COLO668 (cell line): ENCODE results near the gene CX3CR1.
A peak's percentile ranks its signal among the peaks of the same experiment; 100 is the strongest.

Experiments
- DNase-seq: peaks from one replicate; lab custom pipeline; 2025; ENCODE audit not compliant: unreplicated experiment; lab: John Stamatoyannopoulos, UW

Gene CX3CR1

GRCh38 chr3:39292961-39293360, 13.1 kb upstream of the CX3CR1 start:
- DNase-seq = no peak

- peak; percentile 34 for DNase-seq
These were observed 12.1 kb upstream of the CX3CR1 start for GRCh38 chr3:39291903-39292329.

GRCh38 chr3:39290255-39290654, 10.4 kb upstream of the CX3CR1 start:
- DNase-seq = no peak

- DNase-seq = no peak
These were observed 9.3 kb upstream of the CX3CR1 start for GRCh38 chr3:39289107-39289506.

- DNase-seq = peak; percentile 72
These were observed 8.5 kb upstream of the CX3CR1 start for GRCh38 chr3:39288300-39288808.

- peak; percentile 26 for DNase-seq
These were observed 7.7 kb upstream of the CX3CR1 start for GRCh38 chr3:39287216-39288164.

GRCh38 chr3:39286771-39287170, 6.9 kb upstream of the CX3CR1 start:
- DNase-seq = no peak

- no peak for DNase-seq
These were observed 5.5 kb upstream of the CX3CR1 start for GRCh38 chr3:39285332-39285731.

GRCh38 chr3:39284457-39284881, 4.6 kb upstream of the CX3CR1 start:
- no peak for DNase-seq

GRCh38 chr3:39282057-39282456, 2.2 kb upstream of the CX3CR1 start:
- no peak for DNase-seq

GRCh38 chr3:39281533-39281932, 1.7 kb upstream of the CX3CR1 start:
- DNase-seq = no peak

GRCh38 chr3:39280571-39280970, 735 bp upstream of the CX3CR1 start:
- no peak for DNase-seq

GRCh38 chr3:39278616-39278935, 1.3 kb downstream of the CX3CR1 start:
- no peak for DNase-seq

- DNase-seq = no peak
These were observed 1.8 kb downstream of the CX3CR1 start for GRCh38 chr3:39277893-39278615.

GRCh38 chr3:39276746-39277145, 3.1 kb downstream of the CX3CR1 start:
- DNase-seq = no peak

GRCh38 chr3:39275963-39276593, 3.8 kb downstream of the CX3CR1 start:
- DNase-seq = no peak

- DNase-seq = no peak
These were observed 4.8 kb downstream of the CX3CR1 start for GRCh38 chr3:39275052-39275451.

GRCh38 chr3:39273119-39273518, 6.7 kb downstream of the CX3CR1 start:
- no peak for DNase-seq

- DNase-seq = no peak
These were observed 7.6 kb downstream of the CX3CR1 start for GRCh38 chr3:39272191-39272590.

- DNase-seq = no peak
These were observed 8.4 kb downstream of the CX3CR1 start for GRCh38 chr3:39271363-39271914.

- no peak for DNase-seq
These were observed 10.3 kb downstream of the CX3CR1 start for GRCh38 chr3:39269528-39269927.
